Measurements from ENCODE around the gene CLECL1.
"Not testable (repeated sequence)": the region's sequence is repeated elsewhere in the genome, so short reads cannot be mapped to it uniquely, and the experiment has no call there.

The CLECL1 gene

DNA sequence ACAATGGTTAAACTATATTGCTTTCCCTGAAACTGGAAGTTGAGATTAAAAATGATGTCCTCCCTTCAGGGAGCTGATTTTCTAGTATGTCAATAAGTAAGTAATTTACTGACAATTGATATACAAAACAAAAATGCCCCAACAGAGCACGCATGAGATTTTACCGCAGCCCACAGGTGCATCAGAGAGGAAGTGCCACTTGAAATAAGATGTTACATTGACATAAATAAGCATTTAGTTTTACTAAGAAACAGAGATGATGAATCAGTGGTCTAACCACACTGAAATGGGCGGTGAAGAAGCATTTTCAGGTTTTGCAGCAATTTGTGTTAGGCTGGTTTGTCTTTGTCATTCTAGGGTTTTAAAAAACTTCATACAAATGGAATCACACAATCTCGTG is 8.8 kb upstream of the CLECL1 start:
- H3K27me3 ChIP-seq (replicated peaks; ENCODE audit: insufficient read depth, low read length), result no peaks in the 10 kb centered on the region
- DNase-seq, result peak; percentile 90
- no peak overlapping the region for H2AFZ ChIP-seq (ENCODE audit: low read length)
- peak overlapping the region; percentile 85 for H3K27ac ChIP-seq (ENCODE audit: low read length)
- H3K4me2 ChIP-seq (ENCODE audit: low read depth, low read length), result peak overlapping the region; percentile 71
- no peaks in the 10 kb centered on the region for H3K9me2 ChIP-seq (replicated peaks; ENCODE audit: insufficient read depth, low read length)
- H4K20me1 ChIP-seq (ENCODE audit: insufficient read depth, low read length), result no peaks in the 10 kb centered on the region
- peak overlapping the region; percentile 39 for H3K4me3 ChIP-seq (ENCODE audit: low read length)
- H3K36me3 ChIP-seq (replicated peaks; ENCODE audit: insufficient read depth, low read length), result no peaks in the 10 kb centered on the region
- peaks cover 32% of the 10 kb centered on the region for H3K4me1 ChIP-seq (ENCODE audit: low read length)
- no peak for TF ChIP-seq EZH2 (optimal IDR thresholded peaks at IDR 0.05; ENCODE audit: low read depth, low read length)
- TF ChIP-seq, protein P1, sequence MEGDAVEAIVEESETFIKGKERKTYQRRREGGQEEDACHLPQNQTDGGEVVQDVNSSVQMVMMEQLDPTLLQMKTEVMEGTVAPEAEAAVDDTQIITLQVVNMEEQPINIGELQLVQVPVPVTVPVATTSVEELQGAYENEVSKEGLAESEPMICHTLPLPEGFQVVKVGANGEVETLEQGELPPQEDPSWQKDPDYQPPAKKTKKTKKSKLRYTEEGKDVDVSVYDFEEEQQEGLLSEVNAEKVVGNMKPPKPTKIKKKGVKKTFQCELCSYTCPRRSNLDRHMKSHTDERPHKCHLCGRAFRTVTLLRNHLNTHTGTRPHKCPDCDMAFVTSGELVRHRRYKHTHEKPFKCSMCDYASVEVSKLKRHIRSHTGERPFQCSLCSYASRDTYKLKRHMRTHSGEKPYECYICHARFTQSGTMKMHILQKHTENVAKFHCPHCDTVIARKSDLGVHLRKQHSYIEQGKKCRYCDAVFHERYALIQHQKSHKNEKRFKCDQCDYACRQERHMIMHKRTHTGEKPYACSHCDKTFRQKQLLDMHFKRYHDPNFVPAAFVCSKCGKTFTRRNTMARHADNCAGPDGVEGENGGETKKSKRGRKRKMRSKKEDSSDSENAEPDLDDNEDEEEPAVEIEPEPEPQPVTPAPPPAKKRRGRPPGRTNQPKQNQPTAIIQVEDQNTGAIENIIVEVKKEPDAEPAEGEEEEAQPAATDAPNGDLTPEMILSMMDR (IDR thresholded peaks at IDR 0.05; ENCODE audit: low read length), result no peak
- no peak for TF ChIP-seq EZH2phosphoT487 (IDR thresholded peaks at IDR 0.05; ENCODE audit: low read length)
- no peaks in the 10 kb centered on the region for H3K9me3 ChIP-seq (replicated peaks; ENCODE audit: insufficient read depth, low read length)
- no peaks in the 10 kb centered on the region for H3K79me2 ChIP-seq (ENCODE audit: low read length)
- H3F3A ChIP-seq (ENCODE audit: insufficient read depth, low read length), result peaks cover 26% of the 10 kb centered on the region
- H3K9ac ChIP-seq (ENCODE audit: low read length), result peak overlapping the region; percentile 49

DNA sequence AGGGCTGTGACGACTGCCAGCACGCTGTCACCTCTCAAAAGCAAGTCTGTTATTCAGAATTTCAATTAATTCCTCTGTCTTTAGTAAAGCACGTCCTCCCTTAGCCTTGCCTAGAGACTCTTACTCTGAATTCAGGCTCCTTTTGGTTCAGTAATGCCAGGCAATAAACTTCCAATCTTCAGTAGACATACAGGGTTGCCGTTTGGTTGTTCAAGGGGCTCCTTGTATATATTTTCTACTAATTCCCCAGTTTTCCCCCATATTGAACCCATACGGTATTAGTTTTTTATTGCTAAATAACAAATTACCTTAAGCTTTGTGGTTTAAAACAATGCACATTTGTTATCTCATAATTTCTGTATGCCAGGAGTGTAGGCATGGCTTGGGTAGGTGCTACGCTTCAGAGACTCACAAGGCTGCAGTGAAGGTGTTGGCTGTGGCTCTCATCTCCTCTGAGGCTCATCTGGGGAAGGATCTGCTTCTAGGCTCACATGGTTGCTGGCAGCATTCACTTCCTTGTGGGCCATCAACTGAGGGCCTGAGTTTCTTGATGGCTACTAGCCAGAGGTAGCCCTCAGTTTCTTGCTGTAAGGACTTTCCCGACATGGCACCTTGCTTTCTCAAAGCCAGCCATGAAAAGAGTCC is 7.3 kb upstream of the CLECL1 start:
- no peaks in the 10 kb centered on the region for H3K36me3 ChIP-seq (replicated peaks; ENCODE audit: insufficient read depth, low read length)
- H3F3A ChIP-seq (ENCODE audit: insufficient read depth, low read length), result peaks cover 26% of the 10 kb centered on the region
- H3K4me3 ChIP-seq (ENCODE audit: low read length), result peak overlapping the region; percentile 38
- no peak overlapping the region for H2AFZ ChIP-seq (ENCODE audit: low read length)
- no peaks in the 10 kb centered on the region for H3K79me2 ChIP-seq (ENCODE audit: low read length)
- DNase-seq, result no peak
- TF ChIP-seq EZH2 (optimal IDR thresholded peaks at IDR 0.05; ENCODE audit: low read depth, low read length) (no peak), EZH2phosphoT487 (IDR thresholded peaks at IDR 0.05; ENCODE audit: low read length) (no peak)
- TF ChIP-seq, protein P1 (IDR thresholded peaks at IDR 0.05; ENCODE audit: low read length), result no peak
- H3K27ac ChIP-seq (ENCODE audit: low read length), result peak overlapping the region; percentile 44; the same call in 1 of the 2 replicates
- no peaks in the 10 kb centered on the region for H3K27me3 ChIP-seq (replicated peaks; ENCODE audit: insufficient read depth, low read length)
- peak overlapping the region; percentile 47; the same call in 1 of the 2 replicates for H3K9ac ChIP-seq (ENCODE audit: low read length)
- H3K4me1 ChIP-seq (ENCODE audit: low read length), result peaks cover 32% of the 10 kb centered on the region
- H3K9me2 ChIP-seq (replicated peaks; ENCODE audit: insufficient read depth, low read length), result no peaks in the 10 kb centered on the region
- no peaks in the 10 kb centered on the region for H4K20me1 ChIP-seq (ENCODE audit: insufficient read depth, low read length)
- no peaks in the 10 kb centered on the region for H3K9me3 ChIP-seq (replicated peaks; ENCODE audit: insufficient read depth, low read length)
- peak overlapping the region; percentile 51; the same call in 1 of the 2 replicates for H3K4me2 ChIP-seq (ENCODE audit: low read depth, low read length)

DNA sequence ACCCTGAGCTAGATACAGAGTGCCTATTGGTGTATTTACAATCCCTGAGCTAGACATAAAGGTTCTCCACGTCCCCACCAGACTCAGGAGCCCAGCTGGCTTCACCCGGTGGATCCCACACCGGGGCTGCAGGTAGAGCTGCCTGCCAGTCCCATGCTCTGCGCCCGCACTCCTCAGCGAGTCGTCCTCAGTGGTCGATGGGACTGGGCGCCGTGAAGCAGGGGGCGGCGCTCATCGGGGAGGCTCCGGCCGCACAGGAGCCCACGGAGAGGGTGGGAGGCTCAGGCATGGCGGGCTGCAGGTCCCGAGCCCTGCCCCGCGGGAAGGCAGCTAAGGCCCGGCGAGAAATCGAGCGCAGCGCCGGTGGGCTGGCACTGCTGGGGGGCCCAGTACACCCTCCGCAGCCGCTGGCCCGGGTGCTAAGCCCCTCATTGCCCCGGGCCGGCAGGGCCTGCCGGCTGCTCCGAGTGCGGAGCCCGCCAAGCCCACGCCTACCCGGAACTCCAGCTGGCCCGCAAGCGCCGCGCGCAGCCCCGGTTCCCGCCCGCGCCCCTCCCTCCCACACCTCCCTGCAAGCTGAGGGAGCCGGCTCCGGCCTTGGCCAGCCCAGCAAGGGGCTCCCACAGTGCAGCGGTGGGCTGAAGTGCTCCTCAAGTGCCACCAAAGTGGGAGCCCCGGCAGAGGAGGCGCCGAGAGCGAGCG is 6.7 kb upstream of the CLECL1 start:
- not testable (repeated sequence) for H3K9me2 ChIP-seq (replicated peaks; ENCODE audit: insufficient read depth, low read length); H3K27me3 ChIP-seq (replicated peaks; ENCODE audit: insufficient read depth, low read length); H3K79me2 ChIP-seq (ENCODE audit: low read length); H2AFZ ChIP-seq (ENCODE audit: low read length); H3K9me3 ChIP-seq (replicated peaks; ENCODE audit: insufficient read depth, low read length); DNase-seq; H3K36me3 ChIP-seq (replicated peaks; ENCODE audit: insufficient read depth, low read length); H4K20me1 ChIP-seq (ENCODE audit: insufficient read depth, low read length)
- Histone ChIP-seq H3K4me3 (ENCODE audit: low read length) (peak overlapping the region; percentile 38), H3K4me2 (ENCODE audit: low read depth, low read length) (peak overlapping the region; percentile 51; the same call in 1 of the 2 replicates), H3F3A (ENCODE audit: insufficient read depth, low read length) (peaks cover 26% of the 10 kb centered on the region), H3K9ac (ENCODE audit: low read length) (peak overlapping the region; percentile 47; the same call in 1 of the 2 replicates), H3K4me1 (ENCODE audit: low read length) (peaks cover 32% of the 10 kb centered on the region), H3K27ac (ENCODE audit: low read length) (peak overlapping the region; percentile 44; the same call in 1 of the 2 replicates)

DNA sequence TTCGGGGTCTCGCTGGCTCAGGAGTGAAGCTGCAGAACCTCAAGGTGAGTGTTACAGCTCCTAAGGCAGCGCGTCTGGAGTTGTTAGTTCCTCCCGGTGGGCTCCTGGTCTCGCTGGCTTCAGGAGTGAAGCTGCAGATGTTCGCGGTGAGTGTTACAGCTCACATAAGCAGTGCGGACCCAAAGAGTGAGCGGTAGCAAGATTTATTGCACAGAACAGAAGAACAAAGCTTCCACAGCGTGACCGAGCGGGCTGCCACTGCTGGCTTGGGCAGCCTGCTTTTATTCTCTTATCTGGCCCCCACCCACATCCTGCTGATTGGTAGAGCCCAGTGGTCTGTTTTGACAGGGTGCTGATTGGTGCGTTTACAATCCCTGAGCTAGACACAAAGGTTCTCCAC is 6.0 kb upstream of the CLECL1 start:
- not testable (repeated sequence) for H3K9me2 ChIP-seq (replicated peaks; ENCODE audit: insufficient read depth, low read length); H3K4me3 ChIP-seq (ENCODE audit: low read length); H3K9ac ChIP-seq (ENCODE audit: low read length); H3K79me2 ChIP-seq (ENCODE audit: low read length); H4K20me1 ChIP-seq (ENCODE audit: insufficient read depth, low read length); H2AFZ ChIP-seq (ENCODE audit: low read length); H3K27ac ChIP-seq (ENCODE audit: low read length); H3K4me2 ChIP-seq (ENCODE audit: low read depth, low read length); H3K27me3 ChIP-seq (replicated peaks; ENCODE audit: insufficient read depth, low read length); H3K9me3 ChIP-seq (replicated peaks; ENCODE audit: insufficient read depth, low read length); H3K36me3 ChIP-seq (replicated peaks; ENCODE audit: insufficient read depth, low read length); DNase-seq
- Histone ChIP-seq H3F3A (ENCODE audit: insufficient read depth, low read length) (peaks cover 26% of the 10 kb centered on the region), H3K4me1 (ENCODE audit: low read length) (peaks cover 32% of the 10 kb centered on the region)

Data from MM.1S (cell line).